GM21515 (cell line): ENCODE measurements around the gene RSPH9.
A peak's percentile ranks its signal among the peaks of the same experiment; 100 is the strongest.

Experiments
- ATAC-seq: cut with Tn5 transposase; IDR thresholded peaks from one replicate; pipeline ENCODE4 v1.9.1; 2021; ENCODE audit not compliant: unreplicated experiment

The RSPH9 gene

GRCh38 chr6:43667245-43668150, 22.7 kb downstream of the RSPH9 start:
- ATAC-seq, result peak; percentile 49

- ATAC-seq, result peak; percentile 52
Observed at GRCh38 chr6:43668151-43669028, 23.6 kb downstream of the RSPH9 start.

GRCh38 chr6:43669050-43669921, 24.4 kb downstream of the RSPH9 start:
- no peak for ATAC-seq

DNA sequence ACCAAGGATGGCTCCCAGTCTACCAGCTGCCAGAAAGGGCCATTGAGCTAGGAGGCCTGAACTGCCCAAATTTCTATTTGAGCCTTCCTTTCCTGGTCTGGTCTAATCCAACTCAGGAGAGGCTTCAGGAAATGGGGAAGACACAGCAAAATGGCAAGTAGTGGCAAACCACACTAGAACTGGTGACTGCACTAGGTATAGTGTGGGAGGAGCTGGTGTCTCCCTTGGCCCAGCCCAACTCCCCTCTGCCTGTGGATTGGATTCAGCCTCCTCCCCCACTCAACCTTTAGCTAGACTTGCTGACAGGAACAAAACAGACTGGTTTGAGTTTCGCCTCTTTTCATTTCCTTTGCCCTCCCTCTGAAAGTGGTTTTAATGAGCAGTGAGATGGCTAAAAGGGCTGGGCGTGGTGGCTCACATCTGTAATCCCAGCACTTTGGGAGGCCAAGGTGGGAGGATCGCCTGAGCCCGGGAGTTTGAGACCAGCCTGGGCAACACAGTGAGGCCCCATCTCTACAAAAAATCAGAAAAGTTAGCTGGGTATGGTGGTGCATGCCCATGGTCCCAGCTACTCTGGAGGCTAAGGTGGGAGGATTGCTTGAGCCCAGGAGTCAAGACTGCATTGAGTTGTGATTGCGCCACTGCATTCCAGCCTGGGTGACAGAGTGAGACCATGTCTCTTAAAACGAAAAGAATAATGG, 25.2 kb downstream of the RSPH9 start:
- no peak for ATAC-seq

DNA sequence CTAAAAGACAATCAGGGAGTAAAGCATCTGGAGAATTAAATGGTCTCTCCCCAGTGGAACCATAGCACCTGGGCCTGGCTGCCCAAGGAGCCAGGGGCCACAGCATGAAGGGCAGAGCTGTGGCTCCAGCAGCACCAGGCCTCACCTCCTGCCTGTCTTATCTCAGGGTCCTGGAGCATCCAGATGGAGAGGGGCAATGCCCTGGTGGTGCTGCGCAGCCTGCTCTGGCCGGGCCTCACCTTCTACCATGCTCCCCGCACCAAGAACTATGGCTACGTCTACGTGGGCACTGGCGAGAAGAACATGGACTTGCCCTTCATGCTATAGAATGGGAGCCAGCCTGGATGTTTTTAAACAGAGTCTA, 25.8 kb downstream of the RSPH9 start:
- no peak for ATAC-seq

DNA sequence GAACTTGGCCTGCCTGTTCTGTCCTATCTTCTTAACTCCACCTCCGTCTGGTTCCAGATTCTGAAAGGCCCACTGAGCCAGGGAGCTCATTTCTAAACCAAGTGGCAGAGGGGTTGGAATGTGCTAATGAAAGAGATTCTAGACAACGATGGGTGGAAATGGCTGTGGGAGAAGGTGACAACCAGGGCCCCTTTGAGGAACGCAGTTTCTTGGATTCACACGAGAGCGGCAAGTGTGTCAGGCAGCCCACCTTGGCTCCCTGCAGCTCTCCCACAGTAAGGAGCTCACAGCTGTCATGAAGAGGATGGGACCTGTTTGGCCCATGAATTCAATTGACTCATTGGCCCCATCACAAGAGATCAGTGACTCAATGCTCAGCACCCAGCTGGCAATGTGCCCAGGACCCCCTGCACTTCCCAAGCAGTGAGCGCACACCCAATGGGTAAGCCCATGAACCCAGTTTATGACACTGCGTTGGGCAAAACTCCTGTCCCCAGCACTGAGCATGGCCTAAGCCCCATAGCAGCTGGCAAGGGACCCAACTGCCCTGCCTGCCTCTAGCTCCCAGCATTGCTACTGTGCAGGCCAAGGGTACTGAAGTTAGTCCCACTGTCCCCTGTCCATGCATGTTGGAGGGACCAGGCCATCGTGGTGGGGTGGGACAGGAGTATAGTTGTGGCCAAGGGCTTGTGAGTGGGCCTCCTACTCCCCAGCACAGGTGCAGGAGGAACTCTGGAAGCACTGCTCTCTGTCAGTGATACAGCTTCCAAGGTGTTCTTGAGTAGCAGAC, 26.4 kb downstream of the RSPH9 start:
- no peak for ATAC-seq

DNA sequence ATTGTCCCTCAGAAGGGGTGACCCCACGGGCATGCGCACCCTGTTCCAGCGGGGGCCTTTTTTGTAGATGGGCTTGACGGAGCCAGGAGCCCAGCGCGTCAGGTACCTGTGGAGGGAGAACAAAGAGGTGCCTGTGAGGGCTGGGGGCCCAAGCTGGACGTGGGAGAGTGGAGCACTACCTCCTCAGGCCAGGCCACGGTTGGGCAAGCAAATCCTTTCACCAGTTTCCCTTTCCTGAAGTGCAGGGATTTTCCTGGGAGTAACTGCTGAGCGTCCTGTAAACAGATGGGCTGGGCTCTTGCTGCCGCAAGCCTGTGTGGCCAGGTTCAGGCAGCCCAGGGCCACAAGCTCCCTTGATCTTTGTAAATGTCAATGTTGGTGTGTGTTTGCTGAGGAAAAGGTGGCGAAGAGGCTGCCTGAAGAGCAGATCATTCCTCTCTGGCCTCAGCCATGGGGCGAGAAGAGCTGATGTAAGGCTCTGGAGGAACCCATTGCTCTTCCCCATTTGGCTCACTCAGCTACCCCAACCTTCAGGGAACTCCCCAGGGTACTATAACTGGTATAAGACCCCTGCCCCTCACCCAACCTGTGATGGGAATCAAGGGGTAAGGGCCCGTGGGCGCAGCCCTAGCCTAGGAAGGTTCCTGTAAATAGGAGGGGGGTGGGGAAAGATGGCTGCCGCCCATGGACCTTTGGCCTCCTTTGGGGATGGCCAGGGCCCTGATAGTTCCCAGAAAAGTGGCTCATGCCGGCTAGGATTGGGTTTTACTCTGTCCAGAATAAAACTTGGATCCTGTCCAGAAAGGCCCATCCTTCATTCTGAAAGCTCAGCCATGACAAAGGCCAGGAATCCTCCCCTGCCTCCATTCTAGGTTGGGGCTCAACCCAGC, 27.2 kb downstream of the RSPH9 start:
- no peak for ATAC-seq

DNA sequence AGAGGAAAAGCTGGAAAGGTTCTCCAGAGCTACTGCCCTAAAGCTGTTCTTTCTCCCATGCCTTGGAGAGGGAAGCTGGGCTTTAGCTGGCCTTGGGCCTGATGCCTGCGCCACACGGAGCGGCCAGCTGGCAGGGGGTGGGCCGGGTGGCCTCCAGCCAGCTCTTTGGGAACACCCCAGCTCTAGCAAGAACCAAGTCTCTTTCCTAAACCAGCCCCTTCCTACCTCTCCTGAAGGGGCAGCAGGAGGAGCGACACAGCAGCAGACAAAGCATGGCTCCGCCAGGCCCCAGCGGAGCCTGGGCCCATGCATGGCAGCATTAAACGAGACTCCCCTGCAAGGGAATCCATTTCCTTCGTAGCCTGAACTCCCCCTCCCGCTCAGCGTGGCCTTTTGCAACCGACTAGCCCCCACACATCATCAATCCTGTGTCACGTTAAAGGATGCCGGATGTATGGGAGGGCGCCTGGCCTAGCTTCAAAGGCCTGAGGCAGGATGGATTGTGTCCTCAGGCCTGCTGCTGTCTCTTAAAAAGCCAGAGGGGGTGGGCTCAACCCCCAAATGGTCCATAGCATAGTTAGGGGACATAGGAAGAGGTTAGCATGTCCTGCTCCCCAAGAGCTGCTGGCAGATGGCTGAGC, 28.7 kb downstream of the RSPH9 start:
- ATAC-seq, result no peak

GRCh38 chr6:43674291-43674690, 29.5 kb downstream of the RSPH9 start:
- no peak for ATAC-seq

DNA sequence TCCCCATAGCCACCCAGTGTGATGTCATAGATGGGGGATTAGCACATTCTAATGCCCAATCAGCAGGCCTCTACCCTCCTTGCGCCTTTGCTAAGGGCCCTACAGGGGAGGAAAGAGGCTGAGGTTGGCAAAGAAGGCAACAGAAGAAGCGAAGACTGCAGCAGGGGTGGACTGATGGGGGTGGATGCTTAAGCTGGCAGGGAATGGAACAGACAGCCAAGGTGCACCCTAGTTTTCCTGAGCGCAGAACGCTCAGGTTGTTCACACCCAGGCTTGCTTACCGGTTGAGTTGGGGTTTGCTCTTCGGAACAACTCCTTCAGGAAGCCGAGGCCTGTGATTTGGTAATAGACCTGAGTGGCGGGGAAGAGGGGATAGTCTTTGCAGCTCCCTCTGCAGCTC, 30.1 kb downstream of the RSPH9 start:
- ATAC-seq, result no peak

DNA sequence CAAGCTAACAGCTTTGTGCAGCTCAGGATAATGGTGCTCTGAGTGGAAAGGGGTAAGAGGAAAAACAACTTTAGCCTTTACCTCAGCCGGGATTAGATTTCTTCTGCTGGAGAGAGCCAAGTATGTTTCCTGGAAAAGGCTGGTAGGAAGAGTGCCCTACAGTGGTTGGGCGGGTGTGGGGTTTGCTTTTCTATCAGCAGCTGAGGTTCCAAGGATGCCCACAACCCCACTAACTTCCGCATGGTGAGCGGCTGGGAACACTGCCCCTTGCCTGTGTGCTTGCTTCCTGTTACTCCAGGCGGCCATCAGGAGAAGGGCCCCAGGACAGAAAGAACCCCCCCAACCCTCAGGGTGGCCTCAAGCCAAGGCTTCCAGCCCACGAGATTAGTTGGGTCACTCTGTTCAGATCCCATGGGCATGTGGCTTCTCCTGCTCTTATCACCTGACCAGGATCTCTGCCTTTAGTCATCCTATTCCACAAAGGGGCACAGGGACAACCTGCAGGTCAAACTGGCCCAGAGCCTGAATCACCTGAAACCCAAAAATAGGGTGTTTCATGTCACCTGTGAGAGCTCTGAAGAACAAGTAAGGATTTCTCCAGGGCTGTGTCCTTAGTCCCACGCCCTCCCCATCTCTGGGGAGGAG, 32.2 kb downstream of the RSPH9 start:
- no peak for ATAC-seq

DNA sequence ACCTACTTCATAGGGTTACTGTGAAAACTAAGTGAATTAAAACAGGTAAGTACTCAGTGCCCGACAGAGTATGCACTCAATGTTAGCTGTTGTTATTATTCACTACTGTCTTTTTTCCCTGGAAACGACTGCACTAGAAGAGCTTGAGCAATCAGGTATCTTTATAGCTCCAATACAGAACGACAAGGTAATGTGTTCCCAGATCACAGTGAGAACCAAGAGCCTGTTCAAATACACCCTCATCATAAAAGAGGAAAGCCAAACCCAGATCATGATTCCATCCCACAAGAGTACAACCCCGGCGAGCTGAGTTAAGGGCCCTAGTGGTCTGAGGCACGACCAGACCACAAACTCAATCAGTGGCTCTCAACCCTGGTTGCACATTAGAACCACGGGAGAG, 32.9 kb downstream of the RSPH9 start:
- no peak for ATAC-seq

DNA sequence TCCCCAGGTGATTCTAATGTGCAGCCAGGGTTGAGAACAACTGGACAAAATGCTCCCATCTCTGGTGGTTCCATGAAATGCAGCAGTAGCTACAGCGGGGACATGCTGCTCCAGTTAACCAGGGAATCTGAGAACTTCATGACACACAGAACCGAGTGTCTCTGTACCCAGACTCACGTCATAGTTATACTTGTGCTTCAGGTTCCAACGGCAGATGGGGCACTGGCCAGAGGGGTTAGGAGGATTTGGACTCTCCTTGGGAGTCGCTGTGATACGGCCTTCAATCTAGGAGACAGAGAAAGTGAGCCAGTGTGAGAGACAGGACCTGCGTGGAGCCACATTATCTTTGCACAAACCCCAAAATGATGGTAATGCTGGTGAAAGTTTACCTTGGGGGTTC, 33.5 kb downstream of the RSPH9 start:
- no peak for ATAC-seq

DNA sequence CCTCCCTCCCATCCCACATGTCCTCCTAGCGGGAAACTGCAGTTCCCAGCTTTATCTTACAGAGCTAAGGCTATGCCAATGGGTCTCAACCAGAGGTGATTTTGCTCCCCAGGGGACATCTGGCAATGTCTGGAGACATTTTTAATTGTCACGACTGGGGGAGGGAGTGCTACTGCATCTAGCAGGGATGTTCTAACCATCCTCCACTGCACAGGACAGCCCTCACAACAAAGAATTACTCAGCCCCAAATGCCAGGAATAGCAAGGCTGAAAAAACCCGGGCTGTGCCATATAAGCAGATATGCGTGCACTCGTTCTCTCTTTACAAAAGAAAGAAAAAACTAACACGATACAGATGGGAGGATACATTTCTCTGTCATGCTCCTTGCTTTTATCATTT, 34.2 kb downstream of the RSPH9 start:
- no peak for ATAC-seq

DNA sequence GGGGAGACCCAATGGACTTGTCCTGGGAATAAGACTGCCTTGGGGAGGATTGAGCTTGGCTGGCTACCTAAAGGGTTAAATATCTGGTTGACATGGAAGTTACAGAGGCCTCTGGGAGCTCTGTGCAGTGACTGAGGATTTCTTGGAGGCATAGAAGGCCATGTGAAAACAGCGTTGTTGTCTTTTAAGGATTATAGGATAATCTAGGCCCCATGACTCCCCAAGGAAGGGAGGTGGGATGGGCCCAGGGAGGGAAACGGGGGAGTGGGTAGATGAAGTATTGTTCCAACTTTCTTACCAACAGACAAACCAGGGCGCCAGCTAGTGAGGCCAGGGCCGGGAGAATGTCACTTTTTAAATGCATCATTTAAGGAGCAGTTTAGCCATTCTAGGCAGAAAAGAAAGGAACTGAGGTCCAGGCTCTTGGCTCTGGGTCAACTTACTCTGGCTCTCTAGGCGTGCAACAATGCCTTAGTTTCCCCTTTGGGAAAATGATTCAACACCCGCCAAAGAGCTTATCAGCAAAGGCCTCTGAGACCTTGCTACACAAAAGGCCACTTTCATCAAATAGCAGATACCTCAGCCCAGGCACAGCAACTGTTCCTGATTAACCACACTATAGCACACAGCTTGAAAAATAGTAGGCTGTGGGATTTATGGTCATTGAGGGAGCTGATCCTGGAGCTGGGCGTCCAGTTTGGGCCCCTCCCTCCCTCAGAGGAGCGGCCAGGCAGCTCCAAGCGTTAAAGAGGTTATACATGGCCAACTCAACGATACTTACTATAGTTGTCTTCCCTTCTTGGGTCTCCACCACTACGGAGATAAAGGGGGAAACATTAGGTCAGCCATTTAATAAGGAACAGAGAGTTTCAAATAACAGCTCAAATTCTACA, 35.7 kb downstream of the RSPH9 start:
- no peak for ATAC-seq

GRCh38 chr6:43681303-43681702, 36.5 kb downstream of the RSPH9 start:
- no peak for ATAC-seq
